Body of pancreas (tissue), 4 donors: ENCODE data around the gene NKIRAS1. TPM values are rescaled to one million over a fixed set of nuclear protein-coding genes. Genes with fewer than 3 reads are reported as not detected.

Source experiments
- ATAC-seq: fragments of 150-250 bp; one replicate; pipeline ENCODE4 v1.9.1; 2016
- DNase-seq, 4 donors: peaks; one replicate each; pipeline ENCODE4 v3.0.0-alpha.2; 2019
- H3K27ac ChIP-seq, 4 donors: fragments of 200-600 bp; sonication (generic); 1 replicate in 3 of 4; 2 replicates in 1 of 4; pipeline versions ENCODE4 v1.5.1 to v1.6.1; 2016 to 2019; ENCODE audit warnings: mild to moderate bottlenecking in 1 of 4, mixed read lengths in 1 of 4, moderate library complexity in 1 of 4
- H3K27me3 ChIP-seq, 2 donors: fragments of 200-600 bp; sonication (generic); one replicate each; pipeline ENCODE4 v1.6.0; 2016; ENCODE audit warnings: mild to moderate bottlenecking in 1 of 2
- H3K36me3 ChIP-seq, 2 donors: fragments of 200-600 bp; sonication (generic); replicated peaks in 1 of 2; 2 replicates each; pipeline ENCODE4 v1.5.1; 2016; ENCODE audit warnings: low read depth in 2 of 2; ENCODE audit not compliant: insufficient read depth in 1 of 2
- H3K4me1 ChIP-seq: fragments of 200-600 bp; sonication (generic); one replicate; pipeline ENCODE4 v1.6.0; 2016
- H3K4me3 ChIP-seq, 2 donors: fragments of 200-600 bp; sonication (generic); 1 replicate in 1 of 2; 2 replicates in 1 of 2; pipeline ENCODE4 v1.5.1; 2016 to 2019
- H3K9me3 ChIP-seq, 3 donors: fragments of 200-600 bp; sonication (generic); 1 replicate in 2 of 3; 2 replicates in 1 of 3; pipeline ENCODE4 v1.5.1; 2016
- CTCF ChIP-seq, 7 experiments: fragments of 450-650 bp in 4 of 7; fragments of 200-600 bp in 3 of 7; sonication (generic) in 3 of 7; IDR thresholded peaks; one replicate each; pipeline ENCODE4 v1.5.1; 2016 to 2019; ENCODE audit warnings: antibody characterized with exemption in 7 of 7
- POLR2A ChIP-seq, 3 donors: fragments of 450-650 bp; IDR thresholded peaks; one replicate each; pipeline ENCODE4 v1.6.1; 2016; ENCODE audit warnings: antibody characterized with exemption in 3 of 3, mild to moderate bottlenecking in 2 of 3
- WGBS, 2 donors: methylation state at CpG; one replicate each; pipeline ENCODE4 v1.1.5; 2017; 5-methylcytosine and 5-hydroxymethylcytosine counted together
- intact Hi-C: fragments of 100-400 bp; cut with DNase I; formaldehyde crosslinking; loops from one replicate; pipeline ENCODE4 v1.15.1; 2023
- total RNA-seq, 2 donors: library from RNA; depleted of rRNA; stranded (reverse); fragments of >200 nt; gene quantifications; one replicate each; pipeline ENCODE4 v1.1.0, GENCODE V29; 2016

NKIRAS1 gene
- total RNA-seq, 2 donors from 2014 or later = 2.0 to 7.8 TPM

GRCh38 chr3:23894254-23895061 lies 22.3 kb downstream of the NKIRAS1 start:
- no peak for TF ChIP-seq POLR2A (IDR thresholded peaks at IDR 0.05)
- TF ChIP-seq CTCF (IDR thresholded peaks at IDR 0.05) = no peak
- H3K36me3 ChIP-seq = peaks cover 0 to 2% of the 10 kb centered on the region in 2 donors
- no peak overlapping the region for H3K27ac ChIP-seq
- intact Hi-C loops = no loop called here
- no peaks in the 10 kb centered on the region for H3K9me3 ChIP-seq
- H3K27me3 ChIP-seq = no peaks in the 10 kb centered on the region
- ATAC-seq = no peak
- no peaks in the 10 kb centered on the region for H3K4me1 ChIP-seq
- WGBS, 2 donors = 79 to 84% methylated on average over 8 of the region's 8 CpGs
- H3K4me3 ChIP-seq = no peak overlapping the region
- DNase-seq = no peak

- H3K27me3 ChIP-seq = no peaks in the 10 kb centered on the region
- WGBS, 2 donors = 64 to 70% methylated on average over 5 of the region's 5 CpGs
- H3K27ac ChIP-seq = no peak overlapping the region
- no peaks in the 10 kb centered on the region for H3K9me3 ChIP-seq
- no peaks in the 10 kb centered on the region for H3K4me1 ChIP-seq
- TF ChIP-seq CTCF (IDR thresholded peaks at IDR 0.05) = no peak
- no peak for TF ChIP-seq POLR2A (IDR thresholded peaks at IDR 0.05)
- no peak for DNase-seq
- intact Hi-C loops = no loop called here
- H3K4me3 ChIP-seq = no peak overlapping the region
- ATAC-seq = no peak
- H3K36me3 ChIP-seq = no peaks in the 10 kb centered on the region
Measured at GRCh38 chr3:23889950-23890349, 26.8 kb downstream of the NKIRAS1 start.

GRCh38 chr3:23889386-23889785 lies 27.4 kb downstream of the NKIRAS1 start:
- 74 to 83% methylated on average over 2 of the region's 2 CpGs for WGBS, 2 donors
- no peak overlapping the region for H3K27ac ChIP-seq
- intact Hi-C loops = no loop called here

GRCh38 chr3:23888617-23889228 lies 28.1 kb downstream of the NKIRAS1 start:
- intact Hi-C loops = no loop called here
- WGBS, 2 donors = 36 to 48% methylated on average over 3 of the region's 3 CpGs
- H3K9me3 ChIP-seq = no peaks in the 10 kb centered on the region
- H3K27ac ChIP-seq = no peak overlapping the region
- no peaks in the 10 kb centered on the region for H3K4me1 ChIP-seq
- no peak for ATAC-seq
- H3K27me3 ChIP-seq = no peaks in the 10 kb centered on the region
- no peak for TF ChIP-seq POLR2A (IDR thresholded peaks at IDR 0.05)
- TF ChIP-seq CTCF (IDR thresholded peaks at IDR 0.05) = peak; percentile 47 to 97 (median 77)
- DNase-seq = no peak
- no peak overlapping the region for H3K4me3 ChIP-seq
- no peaks in the 10 kb centered on the region for H3K36me3 ChIP-seq

More at GRCh38 chr3:23889386-23889785, 27.4 kb downstream of the NKIRAS1 start:
- DNase-seq (no peak), ATAC-seq (no peak)
- Histone ChIP-seq H3K36me3 (no peaks in the 10 kb centered on the region), H3K4me3 (no peak overlapping the region), H3K9me3 (no peaks in the 10 kb centered on the region), H3K27me3 (no peaks in the 10 kb centered on the region), H3K4me1 (no peaks in the 10 kb centered on the region)
- no peak for TF ChIP-seq POLR2A (IDR thresholded peaks at IDR 0.05)
- TF ChIP-seq CTCF (IDR thresholded peaks at IDR 0.05) = no peak
